Psoas muscle (tissue), 8 donors: ENCODE results near the gene WRAP73. TPM values are rescaled to one million over a fixed set of nuclear protein-coding genes. Genes with fewer than 3 reads are reported as not detected.

ENCODE experiments used
- ATAC-seq, 4 donors: fragments of 200-7000 bp; cut with Tn5 transposase; one replicate each; pipeline ENCODE4 v1.9.1; 2020; ENCODE audit warnings: moderate library complexity in 3 of 4, mild to moderate bottlenecking in 2 of 4
- DNase-seq, 2 donors: peaks; one replicate each; pipeline ENCODE4 v3.0.0-alpha.2; 2020
- H3K27ac ChIP-seq: fragments of 200-600 bp; one replicate; pipeline ENCODE4 v1.8.0; 2022
- H3K27me3 ChIP-seq, 3 donors: fragments of 200-600 bp in 1 of 3; one replicate each; pipeline versions ENCODE4 v1.6.1 to v1.8.0; 2013 to 2022; ENCODE audit warnings: low read length in 2 of 3, mild to moderate bottlenecking in 2 of 3, moderate library complexity in 1 of 3; ENCODE audit not compliant: insufficient read depth in 3 of 3
- H3K36me3 ChIP-seq, 2 donors: fragments of 200-600 bp in 1 of 2; one replicate each; pipeline versions ENCODE4 v1.6.1 to v1.8.0; 2013 to 2022; ENCODE audit warnings: low read depth in 1 of 2, mild to moderate bottlenecking in 1 of 2, moderate library complexity in 1 of 2; ENCODE audit not compliant: insufficient read depth in 1 of 2
- H3K4me1 ChIP-seq: fragments of 200-600 bp; one replicate; pipeline ENCODE4 v1.8.0; 2022
- H3K4me3 ChIP-seq: fragments of 200-600 bp; one replicate; pipeline ENCODE4 v1.8.0; 2022; ENCODE audit warnings: mild to moderate bottlenecking
- H3K9me3 ChIP-seq: fragments of 200-600 bp; one replicate; pipeline ENCODE4 v1.8.0; 2022
- WGBS, 3 donors: extraction: QIAGEN DNeasy Blood & Tissue Kit; methylation state at CpG; one replicate each; pipeline versions ENCODE4 v1.1.6 to v1.1.7; 2013; 5-methylcytosine and 5-hydroxymethylcytosine counted together
- intact Hi-C, 2 donors: fragments of 100-400 bp; cut with DNase I; formaldehyde crosslinking; loops; one replicate each; pipeline versions ENCODE4 v1.11.0 to v1.14.2; 2022
- polyA plus RNA-seq, 3 donors: library from polyadenylated mRNA; stranded (reverse); fragments of 200-250 nt; gene quantifications; one replicate each; pipeline ENCODE4 v1.2.3, GENCODE V29; 2013
- total RNA-seq, 4 donors: library from RNA; stranded (reverse); fragmentation: NEBNext Ultra II Directional in 2 of 4; extraction: Animal tissue kit (Norgen Biotek cat#: 25700) in 2 of 4; gene quantifications; one replicate each; pipeline versions ENCODE4 v1.2.1 to v1.2.4, GENCODE V29; 2021 to 2023
- TF ChIP-seq, protein P1 (sequence below): fragments of 200-600 bp; IDR thresholded peaks from one replicate; pipeline ENCODE4 v1.8.0; 2022; ENCODE audit warnings: antibody characterized with exemption
- donor health status: healthy with polysubstance abuse.
- donor health status: DM: no; HTN: no; CAD: no; lungs with moderate emphysema.
- donor health status: Bipolar disorder and iron deficiency.
- donor health status: healthy.
- donor health status: DM: yes; HTN: yes; CAD: no.
- donor health status: DM: no; HTN: no; CAD: no.
- donor health status: DM: no; HTN: no; CAD: no.
- donor health status: DM: yes; HTN: yes; CAD: no.

WRAP73 gene
- total and polyA plus RNA-seq, 7 donors: 10.8 to 21.8 (median 12.6) TPM

GRCh38 chr1:3595949-3596348, 54.0 kb downstream of the WRAP73 start:
- TF ChIP-seq, protein P1, sequence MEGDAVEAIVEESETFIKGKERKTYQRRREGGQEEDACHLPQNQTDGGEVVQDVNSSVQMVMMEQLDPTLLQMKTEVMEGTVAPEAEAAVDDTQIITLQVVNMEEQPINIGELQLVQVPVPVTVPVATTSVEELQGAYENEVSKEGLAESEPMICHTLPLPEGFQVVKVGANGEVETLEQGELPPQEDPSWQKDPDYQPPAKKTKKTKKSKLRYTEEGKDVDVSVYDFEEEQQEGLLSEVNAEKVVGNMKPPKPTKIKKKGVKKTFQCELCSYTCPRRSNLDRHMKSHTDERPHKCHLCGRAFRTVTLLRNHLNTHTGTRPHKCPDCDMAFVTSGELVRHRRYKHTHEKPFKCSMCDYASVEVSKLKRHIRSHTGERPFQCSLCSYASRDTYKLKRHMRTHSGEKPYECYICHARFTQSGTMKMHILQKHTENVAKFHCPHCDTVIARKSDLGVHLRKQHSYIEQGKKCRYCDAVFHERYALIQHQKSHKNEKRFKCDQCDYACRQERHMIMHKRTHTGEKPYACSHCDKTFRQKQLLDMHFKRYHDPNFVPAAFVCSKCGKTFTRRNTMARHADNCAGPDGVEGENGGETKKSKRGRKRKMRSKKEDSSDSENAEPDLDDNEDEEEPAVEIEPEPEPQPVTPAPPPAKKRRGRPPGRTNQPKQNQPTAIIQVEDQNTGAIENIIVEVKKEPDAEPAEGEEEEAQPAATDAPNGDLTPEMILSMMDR: no peak
- ATAC-seq (no peak), DNase-seq (no peak)
- Histone ChIP-seq H3K9me3 (no peaks in the 10 kb centered on the region), H3K27me3 (no peaks in the 10 kb centered on the region), H3K4me3 (no peak overlapping the region), H3K27ac (no peak overlapping the region), H3K36me3 (no peaks in the 10 kb centered on the region), H3K4me1 (peaks cover 3% of the 10 kb centered on the region)
- intact Hi-C loops: no loop called here
- 93 to 98% (median 93%) methylated on average over 5 to 7 of the region's 7 CpGs for WGBS, 3 donors

DNA sequence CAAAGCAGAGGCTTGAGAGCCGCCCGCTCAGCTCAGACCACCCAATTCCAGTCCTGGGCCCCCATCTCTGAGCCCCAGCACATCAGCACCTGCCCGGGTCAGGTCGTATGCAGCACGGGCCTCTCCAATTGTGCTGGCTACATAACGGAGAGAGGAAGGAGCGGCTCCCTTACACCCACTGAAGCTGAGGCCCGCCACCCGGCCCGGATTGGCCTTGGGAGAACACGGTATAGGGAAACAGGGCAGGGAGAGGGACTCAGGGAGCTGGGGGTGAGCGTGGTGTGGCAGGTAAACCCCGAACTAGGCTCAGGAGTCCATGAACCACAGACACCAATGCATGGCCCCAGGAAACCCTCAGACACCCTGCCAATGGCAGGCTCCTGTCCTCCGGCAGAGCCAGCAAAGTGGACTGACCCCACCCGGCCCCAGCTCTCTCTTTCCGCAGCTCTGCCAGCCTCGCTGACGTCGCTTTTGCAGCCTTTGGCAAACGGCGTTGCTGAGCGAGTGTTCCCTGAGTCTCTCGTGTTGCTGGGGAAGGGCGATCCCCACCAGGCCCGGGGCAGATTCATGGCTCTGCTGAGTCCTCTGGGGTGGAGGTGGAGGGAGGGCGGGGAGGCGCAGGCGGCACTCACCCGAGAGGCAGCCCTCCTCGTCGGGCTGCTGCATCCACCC, 55.1 kb downstream of the WRAP73 start:
- Histone ChIP-seq H3K4me1 (peaks cover 3% of the 10 kb centered on the region), H3K27ac (no peak overlapping the region), H3K36me3 (no peaks in the 10 kb centered on the region), H3K27me3 (no peaks in the 10 kb centered on the region), H3K9me3 (no peaks in the 10 kb centered on the region), H3K4me3 (no peak overlapping the region)
- intact Hi-C loops: no loop called here
- TF ChIP-seq, protein P1: no peak
- ATAC-seq: peak in 2 of 4 donors; percentile 47 to 59
- WGBS, 3 donors: 42 to 51% (median 49%) methylated on average over 30 to 31 of the region's 31 CpGs
- no peak for DNase-seq

- Histone ChIP-seq H3K27ac (no peak overlapping the region), H3K27me3 (no peaks in the 10 kb centered on the region), H3K4me1 (no peaks in the 10 kb centered on the region), H3K36me3 (no peaks in the 10 kb centered on the region), H3K9me3 (no peaks in the 10 kb centered on the region), H3K4me3 (no peak overlapping the region)
- WGBS, 3 donors: 70 to 92% (median 72%) methylated on average over 9 to 10 of the region's 10 CpGs
- DNase-seq (no peak), ATAC-seq (no peak)
- TF ChIP-seq, protein P1: no peak
- intact Hi-C loops: no loop called here
Measured at GRCh38 chr1:3593745-3594144, 56.2 kb downstream of the WRAP73 start.

GRCh38 chr1:3593334-3593733, 56.6 kb downstream of the WRAP73 start:
- ATAC-seq (no peak), DNase-seq (no peak)
- no peak overlapping the region for H3K27ac ChIP-seq
- no peaks in the 10 kb centered on the region for H3K9me3 ChIP-seq
- no peaks in the 10 kb centered on the region for H3K36me3 ChIP-seq
- H3K27me3 ChIP-seq: no peaks in the 10 kb centered on the region
- TF ChIP-seq, protein P1: no peak
- WGBS, 3 donors: 71 to 93% (median 91%) methylated on average over 5 to 17 of the region's 17 CpGs
- no peaks in the 10 kb centered on the region for H3K4me1 ChIP-seq
- H3K4me3 ChIP-seq: no peak overlapping the region
- intact Hi-C loops: no loop called here
